ENCODE measurements around the gene AGTPBP1.

The AGTPBP1 gene

DNA sequence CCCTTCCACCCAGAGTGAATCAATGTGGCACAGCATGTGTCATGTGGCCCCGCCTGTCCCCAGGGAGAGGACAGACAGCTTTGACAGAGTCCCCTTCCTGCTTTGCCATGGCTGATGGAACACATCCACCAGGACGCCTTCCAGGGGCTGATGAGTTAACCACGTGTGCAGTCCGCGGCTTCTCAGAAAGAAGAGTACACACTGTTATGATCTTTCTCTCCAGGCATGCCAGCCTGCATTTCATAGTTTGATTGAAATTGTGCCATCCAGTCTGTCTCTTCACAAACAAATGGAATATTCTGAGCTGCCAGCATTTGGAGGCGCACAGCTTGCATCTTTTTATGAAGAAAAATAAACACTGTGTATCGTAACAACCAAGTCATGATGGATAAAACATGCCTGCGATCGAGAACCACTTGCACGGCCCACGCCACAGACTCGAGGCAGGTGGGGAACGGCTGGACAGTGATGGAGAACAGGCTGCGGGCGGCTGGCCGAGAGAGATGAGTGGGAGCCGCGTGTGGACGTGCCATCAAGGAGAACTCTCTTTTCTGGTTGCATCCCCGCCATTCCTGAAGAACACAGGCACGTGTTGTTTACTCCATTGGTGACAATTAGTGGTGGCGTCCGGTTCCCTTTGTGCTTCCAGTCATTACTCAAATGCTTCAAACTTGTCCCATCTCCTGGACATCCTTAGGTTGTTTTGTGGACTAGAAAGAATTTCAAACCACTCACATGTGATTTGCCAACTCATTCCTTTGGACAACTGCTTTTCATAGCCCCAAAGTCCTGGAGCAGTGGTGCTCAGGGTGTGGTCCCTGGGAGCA is 220.2 kb downstream of the AGTPBP1 start:
- Mint-ChIP-seq H3K4me1 (peaks cover 12% of the 10 kb centered on the region), H3K9me3 (peaks cover 3% of the 10 kb centered on the region), H3K27ac (no peak overlapping the region), H3K4me3 (no peak overlapping the region), H3K36me3 (no peaks in the 10 kb centered on the region), H3K27me3 (peaks cover 52% of the 10 kb centered on the region)
- ATAC-seq = no peak

GRCh38 chr9:85516976-85517637 is 224.6 kb downstream of the AGTPBP1 start:
- Mint-ChIP-seq H3K27me3 (peaks cover 42% of the 10 kb centered on the region), H3K4me1 (peaks cover 1% of the 10 kb centered on the region), H3K27ac (no peak overlapping the region), H3K36me3 (no peaks in the 10 kb centered on the region), H3K9me3 (peaks cover 4% of the 10 kb centered on the region), H3K4me3 (no peak overlapping the region)
- no peak for ATAC-seq

- ATAC-seq = no peak
- Mint-ChIP-seq H3K4me3 (no peak overlapping the region), H3K9me3 (peaks cover 4% of the 10 kb centered on the region), H3K27ac (no peak overlapping the region), H3K27me3 (peaks cover 36% of the 10 kb centered on the region), H3K36me3 (no peaks in the 10 kb centered on the region), H3K4me1 (no peaks in the 10 kb centered on the region)
Observed at GRCh38 chr9:85516455-85516854, 225.3 kb downstream of the AGTPBP1 start.

- no peak overlapping the region for H3K4me3 Mint-ChIP-seq
- no peak overlapping the region for H3K27ac Mint-ChIP-seq
- ATAC-seq = no peak
Observed at GRCh38 chr9:85515021-85515420, 226.7 kb downstream of the AGTPBP1 start.

GRCh38 chr9:85514256-85514655 is 227.5 kb downstream of the AGTPBP1 start:
- H3K27ac Mint-ChIP-seq = no peak overlapping the region
- ATAC-seq = no peak
- no peak overlapping the region for H3K4me3 Mint-ChIP-seq
- H3K4me1 Mint-ChIP-seq = no peaks in the 10 kb centered on the region
- H3K36me3 Mint-ChIP-seq = no peaks in the 10 kb centered on the region
- H3K9me3 Mint-ChIP-seq = peaks cover 4% of the 10 kb centered on the region
- peaks cover 31% of the 10 kb centered on the region for H3K27me3 Mint-ChIP-seq

More at GRCh38 chr9:85515021-85515420, 226.7 kb downstream of the AGTPBP1 start:
- H3K4me1 Mint-ChIP-seq = no peaks in the 10 kb centered on the region
- H3K27me3 Mint-ChIP-seq = peaks cover 39% of the 10 kb centered on the region
- H3K9me3 Mint-ChIP-seq = peaks cover 4% of the 10 kb centered on the region
- H3K36me3 Mint-ChIP-seq = no peaks in the 10 kb centered on the region

DNA sequence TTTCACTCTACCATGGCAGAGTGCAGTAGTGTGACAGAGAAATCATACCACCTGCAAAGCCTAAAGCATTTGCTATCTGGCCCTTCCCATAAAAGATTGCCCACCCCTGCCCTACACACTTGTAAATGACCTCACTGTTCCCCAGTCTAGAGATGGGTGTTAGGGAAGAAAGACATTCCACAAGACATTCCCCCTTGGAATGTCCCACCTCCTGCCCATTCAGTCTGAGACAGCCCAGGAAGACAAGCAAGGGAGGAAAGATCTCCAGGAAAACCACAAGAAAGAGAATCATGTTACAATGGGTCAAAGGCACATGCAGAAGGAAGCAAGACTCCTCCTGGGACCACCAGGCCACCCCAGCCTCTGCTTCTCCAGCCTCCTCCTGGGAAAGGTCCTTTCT is 230.0 kb downstream of the AGTPBP1 start:
- no peaks in the 10 kb centered on the region for H3K36me3 Mint-ChIP-seq
- no peak overlapping the region for H3K4me3 Mint-ChIP-seq
- H3K27ac Mint-ChIP-seq = no peak overlapping the region
- H3K4me1 Mint-ChIP-seq = no peaks in the 10 kb centered on the region
- H3K27me3 Mint-ChIP-seq = peaks cover 20% of the 10 kb centered on the region
- ATAC-seq = no peak
- peaks cover 4% of the 10 kb centered on the region for H3K9me3 Mint-ChIP-seq

DNA sequence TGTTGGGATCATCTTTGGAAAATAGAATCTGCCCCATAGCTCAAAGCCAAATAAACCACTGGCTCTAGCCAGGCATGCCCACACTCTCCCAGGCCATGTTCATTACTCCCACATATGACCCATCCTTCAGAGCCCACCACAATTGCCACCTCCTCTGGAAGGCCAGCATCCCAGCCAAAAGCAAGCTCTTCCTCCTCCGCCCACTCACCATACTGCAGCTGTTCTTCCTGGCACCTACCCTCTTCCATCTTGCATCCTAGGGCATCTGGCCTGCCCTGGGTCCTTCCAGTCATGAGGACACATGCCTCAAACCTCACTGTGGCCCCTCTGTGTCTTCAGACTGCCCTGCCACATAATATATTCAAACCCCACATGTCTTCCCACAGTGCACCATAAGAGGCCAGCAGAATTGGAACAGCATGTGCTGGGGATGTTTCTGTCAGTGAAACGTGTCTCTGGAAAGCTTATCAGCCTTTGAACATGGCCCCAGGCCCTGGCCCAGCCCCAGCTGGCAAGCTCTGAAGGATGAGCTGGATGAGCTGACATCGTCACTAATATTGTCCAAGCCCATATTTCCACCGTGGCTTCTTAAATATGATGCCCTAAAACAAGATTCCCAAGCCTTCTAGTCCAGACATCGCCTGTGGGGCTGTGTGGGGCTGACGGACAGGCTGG is 230.8 kb downstream of the AGTPBP1 start:
- peaks cover 4% of the 10 kb centered on the region for H3K9me3 Mint-ChIP-seq
- no peak for ATAC-seq
- H3K4me1 Mint-ChIP-seq = no peaks in the 10 kb centered on the region
- H3K27ac Mint-ChIP-seq = no peak overlapping the region
- H3K36me3 Mint-ChIP-seq = no peaks in the 10 kb centered on the region
- H3K4me3 Mint-ChIP-seq = no peak overlapping the region
- H3K27me3 Mint-ChIP-seq = peaks cover 20% of the 10 kb centered on the region

DNA sequence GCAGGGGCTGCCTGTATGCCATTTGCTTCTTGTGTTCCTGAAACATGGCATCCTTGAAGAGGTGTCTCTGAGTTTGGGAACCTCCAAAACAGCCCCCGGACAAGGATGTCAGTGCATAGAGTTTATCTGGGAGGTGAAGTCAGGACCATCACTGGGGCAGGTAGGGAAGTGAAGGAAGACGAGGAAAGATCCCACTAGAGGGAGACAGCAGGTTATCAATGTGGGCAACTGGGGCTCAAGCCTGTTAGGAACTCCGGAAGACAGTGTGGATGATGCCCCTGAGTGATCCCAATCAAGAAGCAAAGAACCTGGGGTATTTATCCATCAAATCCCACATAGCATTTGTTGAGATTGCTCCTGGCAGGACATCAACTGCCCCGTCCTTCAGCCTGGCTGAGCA is 233.1 kb downstream of the AGTPBP1 start:
- Mint-ChIP-seq H3K27me3 (peaks cover 9% of the 10 kb centered on the region), H3K4me1 (no peaks in the 10 kb centered on the region), H3K4me3 (no peak overlapping the region), H3K36me3 (no peaks in the 10 kb centered on the region), H3K27ac (no peak overlapping the region), H3K9me3 (no peaks in the 10 kb centered on the region)
- ATAC-seq = no peak

DNA sequence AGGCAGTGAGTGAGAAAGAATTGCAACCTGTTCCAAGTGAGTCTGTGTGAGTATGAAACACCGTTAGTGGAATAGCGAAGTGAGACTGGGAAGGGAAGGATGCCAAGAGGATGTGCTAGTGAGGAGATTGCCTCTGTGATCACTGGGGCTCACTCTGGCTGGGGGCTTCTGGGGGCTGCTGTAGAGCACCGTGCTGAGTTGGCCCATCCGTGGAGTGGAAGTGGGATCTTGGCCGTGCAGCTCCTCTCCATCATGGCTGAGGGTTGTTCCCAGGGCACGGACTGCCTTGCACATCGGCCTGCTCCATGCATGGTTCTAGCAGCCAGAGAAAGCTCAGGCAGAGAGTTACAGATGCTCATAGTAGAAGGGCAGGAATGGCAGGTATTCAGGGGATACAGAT is 236.1 kb downstream of the AGTPBP1 start:
- peaks cover 2% of the 10 kb centered on the region for H3K27me3 Mint-ChIP-seq
- H3K4me3 Mint-ChIP-seq = no peak overlapping the region
- no peaks in the 10 kb centered on the region for H3K9me3 Mint-ChIP-seq
- H3K27ac Mint-ChIP-seq = no peak overlapping the region
- H3K36me3 Mint-ChIP-seq = no peaks in the 10 kb centered on the region
- no peaks in the 10 kb centered on the region for H3K4me1 Mint-ChIP-seq
- ATAC-seq = no peak

- H3K27ac Mint-ChIP-seq = no peak overlapping the region
- ATAC-seq = no peak
- no peaks in the 10 kb centered on the region for H3K36me3 Mint-ChIP-seq
- H3K9me3 Mint-ChIP-seq = peaks cover 5% of the 10 kb centered on the region
- H3K4me3 Mint-ChIP-seq = no peak overlapping the region
- peaks cover 9% of the 10 kb centered on the region for H3K27me3 Mint-ChIP-seq
- H3K4me1 Mint-ChIP-seq = no peaks in the 10 kb centered on the region
Observed at GRCh38 chr9:85502815-85503655, 238.7 kb downstream of the AGTPBP1 start.

GRCh38 chr9:85501882-85502281 is 239.9 kb downstream of the AGTPBP1 start:
- Mint-ChIP-seq H3K9me3 (peaks cover 8% of the 10 kb centered on the region), H3K4me3 (no peak overlapping the region), H3K27ac (no peak overlapping the region), H3K27me3 (peaks cover 9% of the 10 kb centered on the region), H3K4me1 (no peaks in the 10 kb centered on the region), H3K36me3 (no peaks in the 10 kb centered on the region)
- no peak for ATAC-seq

- H3K36me3 Mint-ChIP-seq = no peaks in the 10 kb centered on the region
Observed at GRCh38 chr9:85501456-85501855, 240.3 kb downstream of the AGTPBP1 start.

More at GRCh38 chr9:85501456-85501855, 240.3 kb downstream of the AGTPBP1 start:
- H3K4me1 Mint-ChIP-seq = no peaks in the 10 kb centered on the region
- H3K9me3 Mint-ChIP-seq = peaks cover 10% of the 10 kb centered on the region
- H3K4me3 Mint-ChIP-seq = no peak overlapping the region
- H3K27ac Mint-ChIP-seq = no peak overlapping the region
- peaks cover 9% of the 10 kb centered on the region for H3K27me3 Mint-ChIP-seq
- no peak for ATAC-seq

All from stimulated activated memory B cell treated with anti-CD40 and anti-IgM and Interleukin-4, amounts not matched to agents 10 μg/mL and 1 μg/mL and 100 μg/mL, for 72 hours (primary cell).